ENCODE measurements around the gene IFT80.
"Not testable (repeated sequence)": the region's sequence is repeated elsewhere in the genome, so short reads cannot be mapped to it uniquely, and the experiment has no call there.

Gene IFT80

DNA sequence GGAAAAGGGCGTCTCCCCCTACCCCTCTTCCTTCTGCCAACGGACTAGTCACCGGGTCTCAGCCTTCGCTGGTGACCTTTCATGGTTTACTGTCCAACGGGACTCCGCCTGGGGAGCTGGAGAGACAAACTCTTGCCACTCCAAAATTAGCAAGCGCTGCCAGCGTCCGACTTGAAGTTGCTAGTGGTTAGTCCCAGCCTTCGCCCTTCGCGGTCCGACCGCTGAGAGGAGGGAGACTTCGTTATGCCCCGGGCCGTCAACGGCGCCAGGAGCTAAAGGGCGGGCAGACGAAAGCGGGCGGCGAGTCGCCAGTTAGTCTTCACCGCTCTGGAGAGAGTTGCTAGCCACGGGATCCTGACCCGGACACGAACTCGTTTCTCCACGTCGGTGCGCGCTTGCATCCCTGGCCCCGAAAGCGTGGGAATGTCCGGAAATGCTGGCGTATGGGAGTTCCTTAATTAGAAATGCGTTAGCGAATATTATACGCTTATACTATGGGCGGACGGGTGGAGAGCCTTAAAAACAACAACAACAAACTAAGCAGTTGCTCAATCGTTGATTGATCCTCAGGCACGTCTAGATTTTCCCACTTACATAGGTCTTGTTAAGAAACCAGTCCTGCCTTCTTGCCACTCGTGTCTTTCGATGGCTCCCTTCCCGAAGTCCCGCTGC is 1.1 kb upstream of the IFT80 start:
- no peak for DNase-seq

DNA sequence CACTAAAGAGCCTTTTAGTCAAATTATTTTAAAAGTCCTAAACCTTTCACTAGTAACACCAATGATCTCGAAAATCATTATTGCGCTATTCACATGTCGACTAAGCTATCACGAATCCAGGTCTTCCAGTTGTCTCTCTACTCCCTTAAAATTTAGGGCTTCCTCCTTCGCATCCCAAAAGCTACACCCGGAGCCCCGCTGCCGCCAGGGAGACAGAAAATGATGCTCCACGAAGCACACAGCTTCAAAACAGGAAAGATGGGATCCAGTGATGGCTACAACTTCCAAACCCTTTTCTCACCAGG is 253 bp downstream of the IFT80 start:
- DNase-seq: no peak

DNA sequence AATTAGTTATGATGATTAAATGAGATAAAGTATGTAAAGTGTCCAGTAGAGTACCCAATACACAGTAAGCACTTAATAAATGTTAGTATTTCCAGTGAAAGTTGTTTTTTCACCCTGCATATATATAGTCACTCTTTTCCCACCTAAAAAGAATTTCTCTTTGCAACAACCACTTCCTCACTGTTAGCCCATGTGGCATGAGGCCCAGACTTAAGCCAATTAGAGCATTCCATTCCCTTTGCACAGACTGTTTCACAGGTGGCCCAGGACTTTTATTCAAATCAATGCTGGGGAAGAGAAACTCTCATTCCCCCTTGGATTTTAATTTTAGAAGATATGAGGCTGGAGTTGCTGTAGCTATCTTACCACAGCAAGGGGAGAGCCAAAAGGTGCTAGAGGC is 3.7 kb downstream of the IFT80 start:
- no peak for DNase-seq

DNA sequence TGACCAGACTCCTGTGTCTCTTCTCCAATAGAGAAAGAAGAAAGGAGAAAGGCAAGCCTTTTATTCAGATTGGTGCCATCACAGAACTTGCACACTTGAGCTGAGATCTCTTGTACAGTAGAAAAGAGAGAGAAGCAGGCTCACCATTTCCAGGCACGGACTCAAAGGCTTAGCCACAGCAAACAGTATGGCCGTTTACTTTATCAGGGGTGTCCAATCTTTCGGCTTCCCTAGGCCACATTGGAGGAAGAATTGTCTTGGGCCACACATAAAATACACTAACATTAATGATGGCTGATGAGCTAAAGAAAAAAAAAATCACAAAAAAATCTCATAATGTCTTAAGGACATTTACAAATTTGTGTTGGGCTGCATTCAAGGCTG is 5.0 kb downstream of the IFT80 start:
- DNase-seq: no peak

DNA sequence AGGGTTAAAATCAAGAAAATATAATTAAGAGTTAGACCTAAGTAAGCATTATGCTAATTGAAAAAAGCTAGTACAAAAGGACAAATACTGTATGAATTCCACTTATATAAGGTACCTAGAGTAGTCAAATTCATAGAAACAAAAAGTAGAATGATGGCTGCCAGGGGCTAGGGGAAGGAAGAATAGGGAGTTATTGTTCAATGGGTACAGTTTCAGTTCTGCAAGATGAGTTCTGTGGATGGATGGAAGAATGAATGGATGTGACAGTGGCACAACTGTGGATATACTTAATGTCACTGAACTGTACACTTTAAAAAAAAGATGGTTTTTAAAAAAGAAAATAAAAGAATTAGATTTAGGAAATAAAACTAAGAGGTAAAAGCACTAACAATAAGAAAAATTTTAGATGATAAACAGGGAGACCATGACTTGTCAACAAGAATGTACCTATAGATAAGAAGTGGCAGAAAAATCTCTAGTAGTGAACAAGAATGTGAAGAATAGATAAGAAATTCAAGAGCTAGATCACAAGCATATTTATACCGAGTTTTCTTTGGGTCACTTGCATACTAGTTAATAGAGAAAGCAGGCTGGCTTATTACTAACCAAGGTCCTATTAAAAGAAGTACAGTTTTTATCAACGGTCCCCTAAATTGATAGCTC is 5.5 kb downstream of the IFT80 start:
- DNase-seq: no peak

DNA sequence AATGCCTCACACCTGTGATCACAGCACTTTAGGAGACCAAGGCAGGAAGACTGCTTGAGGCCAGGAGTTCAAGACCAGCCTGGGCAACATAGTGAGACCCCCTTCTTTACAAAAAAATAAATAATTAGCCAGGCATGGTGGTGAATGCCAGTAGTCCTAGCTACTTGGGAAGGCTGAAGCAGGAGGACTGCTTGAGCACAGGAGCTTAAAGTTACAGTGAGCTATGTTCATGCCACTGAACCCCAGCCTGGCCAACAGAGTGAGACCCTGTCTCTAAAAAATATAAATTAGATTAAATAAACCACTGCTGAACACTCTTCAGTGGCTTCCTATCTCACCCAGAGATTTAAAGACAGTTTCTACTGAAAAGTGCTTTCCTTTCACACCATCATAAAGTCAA is 6.2 kb downstream of the IFT80 start:
- no peak for DNase-seq

DNA sequence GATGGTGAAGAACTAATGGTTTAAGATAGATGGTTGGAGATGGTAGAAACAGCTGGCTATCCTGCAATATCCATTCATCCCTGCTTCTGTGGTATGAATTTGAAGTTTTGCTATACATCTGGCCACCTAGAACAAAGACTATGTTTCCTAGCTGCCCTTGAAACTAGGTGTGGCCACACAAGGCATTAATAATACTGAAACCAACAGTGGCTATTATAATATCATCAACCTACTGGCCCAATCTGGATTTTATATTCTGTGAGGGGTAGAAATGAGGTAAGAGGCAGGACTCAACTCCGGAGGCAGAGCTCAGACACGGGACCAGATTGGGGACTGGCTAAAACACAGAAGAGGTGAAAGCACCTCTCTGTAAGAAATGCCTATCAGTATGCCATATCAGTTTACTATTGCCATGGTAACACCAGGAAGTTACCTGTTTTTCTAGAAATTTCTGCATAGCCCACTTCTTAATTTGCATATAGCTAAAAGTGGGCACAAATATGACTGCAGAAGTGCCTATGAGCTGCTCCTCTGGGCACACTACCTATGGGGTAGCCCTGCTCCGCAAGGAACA is 8.4 kb downstream of the IFT80 start:
- no peak for DNase-seq

DNA sequence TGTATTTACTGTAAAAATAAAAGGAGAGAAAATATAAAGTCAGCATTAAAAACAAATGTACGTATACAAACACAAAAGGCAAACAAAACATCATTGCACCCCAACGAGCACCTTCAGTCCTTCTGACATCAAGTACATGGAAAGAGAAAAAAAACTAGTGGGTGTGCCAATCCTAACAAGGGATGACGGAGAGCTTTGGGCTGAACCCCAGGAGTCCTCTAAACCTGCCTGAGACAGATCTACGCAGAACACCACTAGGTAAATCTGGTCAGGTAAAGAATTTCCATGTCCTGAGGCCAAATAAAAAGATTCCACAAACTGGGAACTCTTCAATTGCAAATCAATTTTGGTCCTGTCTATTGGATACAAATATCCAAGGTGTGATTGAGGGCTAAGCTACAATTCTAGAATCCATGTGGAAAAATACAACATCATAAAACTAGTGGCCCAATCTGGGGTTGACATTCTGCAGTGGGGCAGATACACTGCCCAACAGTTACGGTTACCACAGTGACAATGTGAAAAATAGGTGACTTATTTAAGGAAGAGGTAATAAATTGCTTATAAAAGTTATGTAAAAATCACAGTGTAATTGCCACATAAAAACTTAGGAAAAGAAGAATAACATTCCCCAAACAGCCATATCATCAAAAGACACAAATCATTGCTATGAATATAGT is 14.2 kb downstream of the IFT80 start:
- no peak for DNase-seq

DNA sequence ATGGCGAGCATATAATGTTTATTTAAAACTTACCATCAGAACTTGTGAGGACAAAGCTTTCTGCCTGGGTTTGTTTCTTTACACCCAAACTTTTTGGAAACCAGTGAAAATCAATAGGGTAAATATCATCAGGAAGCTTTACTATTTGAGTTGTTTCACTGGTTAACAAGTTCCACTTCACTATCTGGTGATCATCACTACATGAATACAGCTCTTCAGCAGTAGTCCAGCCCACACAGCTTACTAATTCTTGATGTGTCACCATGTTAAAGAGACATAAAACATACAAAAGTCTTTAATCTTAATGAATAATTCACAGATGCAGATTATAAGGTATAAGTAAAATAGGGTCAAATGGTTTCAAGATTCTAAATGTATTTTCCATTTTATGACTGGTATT is 17.6 kb downstream of the IFT80 start:
- no peak for DNase-seq

DNA sequence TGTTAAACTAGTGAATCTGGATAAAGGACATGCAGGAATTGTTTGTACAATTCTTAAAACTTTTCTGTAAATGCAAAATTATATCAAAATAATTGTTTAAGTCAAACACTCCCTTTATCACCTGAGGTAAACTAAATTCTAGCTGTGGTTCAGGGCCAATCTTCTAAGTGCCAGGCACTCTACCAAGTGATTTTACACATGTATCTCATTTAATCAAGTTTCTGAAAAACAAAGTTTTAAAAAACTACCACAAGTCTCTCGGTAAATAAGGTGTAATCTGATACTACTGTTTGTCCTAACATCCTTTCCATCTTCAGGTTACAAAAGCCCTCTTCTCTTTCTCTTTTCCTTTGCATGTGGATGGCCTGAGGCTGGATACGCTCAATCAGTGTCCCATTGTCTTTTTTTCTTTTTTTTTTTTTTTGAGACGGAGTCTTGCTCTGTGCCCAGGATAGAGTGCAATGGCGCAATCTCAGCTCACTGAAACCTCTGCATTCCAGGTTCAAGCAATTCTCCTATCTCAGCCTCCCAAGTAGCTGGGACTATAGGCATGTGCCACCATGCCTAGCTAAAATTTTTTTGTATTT is 19.3 kb downstream of the IFT80 start:
- no peak for DNase-seq

DNA sequence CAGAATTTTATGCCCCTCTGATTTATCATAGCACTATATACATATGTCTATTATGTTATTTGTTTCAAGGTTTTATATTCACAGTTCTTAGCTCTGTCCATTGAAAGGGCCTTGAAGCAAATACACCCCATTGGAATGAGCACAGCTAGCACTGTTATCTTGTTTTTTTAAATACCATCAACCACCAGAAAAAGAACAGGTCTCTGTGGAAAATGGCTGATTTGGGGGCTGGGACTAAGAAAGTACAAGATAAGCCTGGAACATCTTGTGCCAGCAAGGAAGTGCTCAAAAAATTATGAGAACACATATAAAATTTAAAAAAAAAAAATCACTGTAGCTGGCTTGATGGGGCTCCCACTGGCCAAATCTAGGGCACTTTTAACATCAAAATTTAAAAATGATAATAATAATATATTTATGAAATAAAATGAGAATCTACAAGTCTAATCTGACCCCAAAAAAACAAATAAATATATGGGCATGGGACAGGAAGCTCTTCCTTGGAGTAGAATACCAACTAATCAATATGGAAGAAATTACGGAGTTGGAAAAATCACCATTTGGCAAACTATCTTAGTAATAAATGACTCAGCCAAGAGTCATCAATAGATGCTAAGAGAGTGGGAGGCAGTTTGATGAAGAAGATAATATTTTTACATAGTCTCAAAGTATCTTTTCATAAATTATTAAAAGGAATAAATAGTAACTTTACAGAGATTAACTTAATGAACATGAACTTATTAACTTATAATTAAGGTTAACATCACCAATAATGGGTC is 20.5 kb downstream of the IFT80 start:
- DNase-seq: no peak

DNA sequence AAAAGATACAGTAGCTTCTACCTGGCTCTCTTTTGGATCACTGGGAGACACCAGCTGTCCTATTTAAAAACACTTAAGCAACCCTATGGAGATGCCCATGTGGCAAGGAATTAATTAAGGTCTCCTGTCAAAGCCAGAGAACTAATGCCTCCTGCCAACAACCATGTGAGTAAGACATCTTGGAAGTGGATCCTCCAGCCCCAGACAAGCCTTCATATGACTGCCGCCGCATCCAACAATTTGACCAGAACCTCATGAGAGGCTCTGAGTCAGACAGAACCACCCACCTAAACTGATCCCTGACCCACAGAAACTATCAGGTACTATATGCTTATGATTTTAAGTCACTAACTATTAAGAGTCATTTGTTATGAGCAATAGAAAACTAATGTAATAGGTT is 22.3 kb downstream of the IFT80 start:
- no peak for DNase-seq

DNA sequence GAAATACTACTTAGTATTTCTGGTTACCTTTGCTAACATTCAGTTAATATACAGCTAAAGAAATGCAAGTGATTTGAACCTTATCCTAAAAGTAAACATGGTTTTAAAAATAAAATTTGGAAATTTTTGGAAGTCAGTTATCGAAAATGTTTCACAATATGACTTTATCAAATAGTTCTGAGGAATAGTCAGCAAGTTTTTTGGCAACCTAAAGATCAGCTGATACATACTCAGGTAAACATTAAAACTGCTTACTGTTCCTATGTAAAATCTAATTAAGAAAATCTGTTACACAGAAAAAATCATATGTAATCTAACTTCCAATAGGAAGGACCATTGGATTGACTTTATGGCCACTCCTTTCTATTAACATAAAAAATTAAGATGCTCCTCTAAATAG is 24.1 kb downstream of the IFT80 start:
- DNase-seq: no peak

DNA sequence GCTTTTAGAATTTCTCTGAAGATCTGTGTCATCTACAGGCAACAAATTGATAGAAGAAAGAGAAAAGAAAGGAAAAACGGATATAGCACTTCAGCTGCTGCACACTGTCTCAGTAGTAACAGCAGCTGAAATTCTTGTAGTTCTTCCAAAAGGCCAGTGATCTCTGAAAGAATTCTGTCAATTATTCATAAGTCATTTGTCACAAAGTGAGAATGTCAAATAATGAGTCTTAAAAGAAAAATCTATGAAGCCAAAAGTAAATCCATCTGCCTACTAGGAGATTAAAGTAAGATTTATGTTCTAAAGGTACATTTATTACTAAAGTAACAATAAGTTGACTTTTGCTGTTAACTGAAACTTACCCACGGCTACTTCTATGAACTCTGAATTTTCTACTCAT is 24.6 kb downstream of the IFT80 start:
- no peak for DNase-seq

DNA sequence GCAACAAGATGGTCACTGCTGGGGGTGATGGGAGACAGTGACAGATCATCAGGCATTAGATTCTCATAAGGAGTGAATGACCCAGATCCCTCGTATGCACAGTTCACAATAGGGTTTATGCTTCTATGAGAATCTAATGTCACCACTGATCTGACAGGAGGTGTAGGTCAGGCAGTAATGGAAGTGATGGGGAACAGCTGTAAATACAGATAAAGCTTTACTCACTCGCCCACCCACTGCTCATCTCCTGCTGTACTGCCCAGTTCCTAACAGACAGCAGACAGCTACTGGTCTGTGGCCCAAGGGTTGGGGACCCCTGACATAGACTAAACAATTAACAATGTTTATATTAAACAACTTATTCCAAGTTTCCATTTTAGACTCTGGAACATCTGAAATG is 25.4 kb downstream of the IFT80 start:
- DNase-seq: no peak

DNA sequence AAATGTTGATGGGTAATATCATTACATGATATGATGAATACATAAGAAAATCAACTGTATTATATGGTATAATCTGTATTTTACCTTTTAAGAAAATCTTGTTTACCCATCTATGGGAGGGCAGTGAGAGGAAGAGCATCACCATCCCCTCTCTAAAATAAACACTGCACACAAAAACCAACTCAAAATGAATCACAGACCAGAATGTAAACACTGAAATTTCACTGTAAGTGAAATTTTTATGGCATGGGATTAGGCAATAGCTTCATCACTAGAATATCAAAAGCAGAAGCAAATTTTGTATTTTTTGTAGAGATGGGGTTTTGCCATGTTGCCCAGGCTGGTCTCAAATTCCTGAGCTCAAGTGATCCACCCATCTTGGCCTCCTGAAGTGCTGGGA is 26.2 kb downstream of the IFT80 start:
- DNase-seq: no peak

DNA sequence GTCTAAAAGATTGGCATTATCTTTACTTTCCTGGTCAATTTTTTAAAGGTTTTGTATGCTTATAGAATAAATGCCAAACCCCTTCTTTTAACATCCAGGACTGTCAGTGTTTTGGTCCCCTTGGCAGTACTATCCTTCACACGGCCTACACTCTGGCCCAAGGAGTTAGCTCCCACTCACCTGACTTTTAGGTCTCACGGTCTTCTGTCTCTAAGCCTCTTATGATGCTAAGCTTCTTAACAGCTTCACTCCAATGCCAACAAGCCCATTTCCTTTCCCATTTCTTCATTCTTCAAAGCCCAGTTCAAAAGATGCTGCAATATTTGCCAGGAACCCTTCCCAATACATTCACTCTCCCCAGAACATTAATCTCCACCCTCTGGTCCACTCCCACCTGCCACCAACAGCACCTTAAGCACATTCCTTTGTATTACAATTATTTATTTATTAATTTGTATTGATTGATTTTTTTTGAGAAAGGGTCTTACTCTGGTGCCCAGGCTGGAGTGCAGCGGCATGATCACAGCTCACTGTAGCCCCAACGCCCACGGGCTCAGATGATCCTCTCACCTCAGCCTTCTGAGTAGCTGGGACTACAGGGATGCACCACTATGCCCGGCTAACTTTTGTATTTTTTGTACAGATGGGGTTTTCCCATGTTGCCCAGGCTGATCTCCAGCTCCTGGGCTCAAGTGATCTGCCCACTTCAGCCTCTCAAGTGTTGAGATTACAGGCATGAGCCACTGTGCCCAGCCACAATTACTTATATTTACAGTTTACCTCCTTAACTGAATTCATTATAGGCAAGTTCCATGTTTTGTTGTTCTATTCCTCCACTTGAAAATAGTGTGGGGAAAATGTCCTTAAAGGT is 27.8 kb downstream of the IFT80 start:
- DNase-seq: no peak

DNA sequence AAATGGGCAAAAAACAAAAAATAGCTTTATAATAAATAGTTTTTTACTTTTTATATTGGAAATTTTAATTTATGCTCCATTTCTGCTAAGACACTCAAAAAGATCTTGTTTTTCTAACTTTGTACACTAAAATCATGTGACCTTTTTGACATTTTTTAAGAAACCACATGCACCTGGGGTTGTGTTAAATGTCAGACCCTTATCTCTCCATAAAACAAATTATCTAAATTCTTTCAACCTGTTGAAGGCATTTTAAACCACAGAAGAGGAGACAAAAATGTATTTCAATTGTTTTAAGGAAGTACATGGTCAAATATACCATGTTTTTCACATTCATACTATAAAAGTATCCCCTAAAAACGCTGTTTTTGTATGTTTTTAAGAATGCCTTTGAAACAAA is 29.2 kb downstream of the IFT80 start:
- DNase-seq: no peak

DNA sequence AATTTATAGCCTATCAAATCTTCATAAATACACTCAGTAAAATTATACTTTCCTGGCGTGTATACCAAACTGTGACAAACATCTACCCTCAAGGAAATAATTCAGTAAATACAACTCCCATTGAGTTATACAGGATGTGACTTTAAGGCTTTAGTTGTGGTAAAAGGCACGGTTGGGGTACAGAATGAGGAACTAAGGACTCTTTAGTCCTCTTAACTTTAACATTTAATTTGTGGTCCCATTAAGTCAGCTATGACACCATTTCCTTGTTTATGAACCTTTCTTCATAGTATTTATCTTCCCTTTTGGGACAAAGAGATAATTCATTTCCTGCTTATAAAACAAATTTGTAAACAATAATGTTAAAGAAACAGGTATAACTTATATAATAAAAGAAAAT is 30.2 kb downstream of the IFT80 start:
- no peak for DNase-seq

DNA sequence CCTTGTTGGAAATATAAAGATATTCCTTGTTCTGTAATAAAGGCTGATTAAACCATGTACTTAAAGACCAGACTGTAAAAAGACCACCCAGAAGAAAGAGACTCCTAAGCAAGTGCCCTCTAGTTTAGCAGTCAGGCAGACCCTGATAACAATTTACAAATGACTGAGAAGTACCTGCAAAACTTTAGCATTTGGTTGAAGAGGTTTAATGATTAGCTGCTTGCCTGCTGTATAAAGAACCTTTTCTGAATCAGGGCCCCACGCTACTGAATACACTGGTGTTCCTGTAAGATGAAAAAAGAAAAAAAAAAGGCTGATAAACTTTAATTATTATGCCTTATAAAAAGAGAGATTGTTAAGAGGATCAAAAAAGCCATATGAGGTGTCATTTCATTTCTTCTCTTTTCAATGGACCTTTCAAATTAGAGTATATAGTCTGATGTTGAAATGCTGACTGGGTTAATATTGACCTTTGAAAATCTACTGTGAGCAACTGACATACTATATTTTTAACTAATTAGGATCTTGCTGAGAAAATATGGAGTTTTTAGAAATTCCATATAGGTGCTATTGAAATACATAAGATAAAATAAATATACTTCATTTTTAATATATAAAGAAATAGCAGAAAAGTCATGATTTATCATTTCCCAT is 33.0 kb downstream of the IFT80 start:
- DNase-seq: no peak

DNA sequence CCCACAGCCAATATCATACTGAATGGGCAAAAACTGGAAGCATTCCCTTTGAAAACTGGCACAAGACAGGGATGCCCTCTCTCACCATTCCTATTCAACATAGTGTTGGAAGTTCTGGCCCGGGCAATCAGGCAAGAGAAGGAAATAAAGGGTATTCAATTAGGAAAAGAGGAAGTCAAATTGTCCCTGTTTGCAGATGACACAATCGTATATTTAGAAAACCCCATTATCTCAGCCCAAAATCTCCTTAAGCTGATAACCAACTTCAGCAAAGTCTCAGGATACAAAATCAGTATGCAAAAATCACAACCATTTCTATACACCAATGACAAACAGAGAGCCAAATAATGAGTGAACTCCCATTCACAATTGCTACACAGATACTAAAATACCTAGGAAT is 36.1 kb downstream of the IFT80 start:
- not testable (repeated sequence) for DNase-seq

DNA sequence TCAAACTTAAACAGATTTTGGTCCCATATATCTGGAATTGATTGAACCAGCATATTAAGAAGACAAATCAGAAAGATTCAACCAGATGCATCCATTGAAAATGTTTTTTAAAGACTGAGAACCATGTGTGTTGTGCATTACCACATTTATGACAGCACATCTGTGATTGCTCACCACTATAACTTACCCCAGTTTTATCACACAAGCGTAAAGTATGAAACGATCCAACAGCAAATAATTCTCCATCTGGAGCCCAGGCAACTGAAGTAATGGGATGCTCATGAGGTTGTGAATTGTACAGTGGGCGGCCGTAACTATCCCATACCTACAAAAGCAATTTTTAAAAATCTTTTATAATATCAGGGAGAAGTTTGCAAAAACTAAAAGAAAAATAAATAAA is 43.2 kb downstream of the IFT80 start:
- no peak for DNase-seq

Measured in hippocampal formation (tissue), 2 donors.